ENCODE measurements around the gene TNFRSF19.
A peak's percentile ranks its signal among the peaks of the same experiment; 100 is the strongest.

Gene TNFRSF19

GRCh38 chr13:23560571-23561089 lies 9.6 kb upstream of the TNFRSF19 start:
- no peaks in the 10 kb centered on the region for H3K79me2 ChIP-seq (ENCODE audit: control insufficient read depth, insufficient read depth, low read length)
- no peak overlapping the region for H2BK15ac ChIP-seq (replicated peaks; ENCODE audit: low read depth)
- no peak overlapping the region for H3K56ac ChIP-seq (ENCODE audit: low read length)
- no peaks in the 10 kb centered on the region for H3K27me3 ChIP-seq (ENCODE audit: insufficient read depth, low read length, poor library complexity)
- H2BK120ac ChIP-seq (ENCODE audit: low read depth, low read length): no peak overlapping the region
- DNase-seq: no peak
- H3K4me3 ChIP-seq (ENCODE audit: low read length): no peak overlapping the region
- no peak overlapping the region for H3K18ac ChIP-seq (ENCODE audit: low read length)
- no peaks in the 10 kb centered on the region for H3K4me1 ChIP-seq (ENCODE audit: control insufficient read depth, low read depth, low read length)
- WGBS (ENCODE audit: extremely low coverage, insufficient coverage, low lambda C conversion rate): no CpG with 5 or more reads among the region's 7 CpGs
- H4K8ac ChIP-seq (ENCODE audit: low read depth, low read length): no peak overlapping the region
- H3K4ac ChIP-seq (ENCODE audit: low read depth, low read length): no peak overlapping the region
- no peaks in the 10 kb centered on the region for H3K79me1 ChIP-seq (ENCODE audit: low read length)
- no peak overlapping the region for H3K9ac ChIP-seq (ENCODE audit: low read length)
- H4K5ac ChIP-seq (ENCODE audit: low read length): no peak overlapping the region
- no peak overlapping the region for H3K23ac ChIP-seq (ENCODE audit: low read length)
- H3K36me3 ChIP-seq (ENCODE audit: control insufficient read depth, insufficient read depth, low read length): no peaks in the 10 kb centered on the region
- H2AK5ac ChIP-seq (ENCODE audit: low read length): no peak overlapping the region
- no peak overlapping the region for H3K27ac ChIP-seq (ENCODE audit: low read depth, low read length)
- H2BK5ac ChIP-seq (ENCODE audit: low read length): no peak overlapping the region
- no peak overlapping the region for H3K4me2 ChIP-seq (ENCODE audit: low read length)

- Histone ChIP-seq H3K36me3 (ENCODE audit: control insufficient read depth, insufficient read depth, low read length) (no peaks in the 10 kb centered on the region), H3K27ac (ENCODE audit: low read depth, low read length) (no peak overlapping the region)
Measured at GRCh38 chr13:23561261-23561660, 9.0 kb upstream of the TNFRSF19 start.

GRCh38 chr13:23563085-23563845 lies 6.9 kb upstream of the TNFRSF19 start:
- Histone ChIP-seq H3K4me1 (ENCODE audit: control insufficient read depth, low read depth, low read length) (no peaks in the 10 kb centered on the region), H3K23ac (ENCODE audit: low read length) (no peak overlapping the region), H3K27ac (ENCODE audit: low read depth, low read length) (no peak overlapping the region), H3K79me1 (ENCODE audit: low read length) (no peaks in the 10 kb centered on the region), H3K9ac (ENCODE audit: low read length) (no peak overlapping the region), H3K4me2 (ENCODE audit: low read length) (no peak overlapping the region), H3K4ac (ENCODE audit: low read depth, low read length) (no peak overlapping the region), H2AK5ac (ENCODE audit: low read length) (no peak overlapping the region), H2BK120ac (ENCODE audit: low read depth, low read length) (no peak overlapping the region), H4K5ac (ENCODE audit: low read length) (no peak overlapping the region), H3K18ac (ENCODE audit: low read length) (no peak overlapping the region), H3K27me3 (ENCODE audit: insufficient read depth, low read length, poor library complexity) (no peaks in the 10 kb centered on the region), H3K4me3 (ENCODE audit: low read length) (no peak overlapping the region), H3K79me2 (ENCODE audit: control insufficient read depth, insufficient read depth, low read length) (no peaks in the 10 kb centered on the region), H2BK5ac (ENCODE audit: low read length) (no peak overlapping the region), H2BK15ac (replicated peaks; ENCODE audit: low read depth) (no peak overlapping the region), H3K56ac (ENCODE audit: low read length) (no peak overlapping the region), H4K8ac (ENCODE audit: low read depth, low read length) (no peak overlapping the region), H3K36me3 (ENCODE audit: control insufficient read depth, insufficient read depth, low read length) (no peaks in the 10 kb centered on the region)
- no peak for DNase-seq
- no CpG with 5 or more reads among the region's 4 CpGs for WGBS (ENCODE audit: extremely low coverage, insufficient coverage, low lambda C conversion rate)

More at GRCh38 chr13:23561261-23561660, 9.0 kb upstream of the TNFRSF19 start:
- H3K18ac ChIP-seq (ENCODE audit: low read length): no peak overlapping the region
- H3K4me2 ChIP-seq (ENCODE audit: low read length): no peak overlapping the region
- no peak overlapping the region for H2AK5ac ChIP-seq (ENCODE audit: low read length)
- H2BK5ac ChIP-seq (ENCODE audit: low read length): no peak overlapping the region
- H3K4me1 ChIP-seq (ENCODE audit: control insufficient read depth, low read depth, low read length): no peaks in the 10 kb centered on the region
- H3K9ac ChIP-seq (ENCODE audit: low read length): no peak overlapping the region
- H2BK120ac ChIP-seq (ENCODE audit: low read depth, low read length): no peak overlapping the region
- DNase-seq: no peak
- no peaks in the 10 kb centered on the region for H3K79me2 ChIP-seq (ENCODE audit: control insufficient read depth, insufficient read depth, low read length)
- H2BK15ac ChIP-seq (replicated peaks; ENCODE audit: low read depth): no peak overlapping the region
- H4K8ac ChIP-seq (ENCODE audit: low read depth, low read length): no peak overlapping the region
- no CpG with 5 or more reads among the region's 3 CpGs for WGBS (ENCODE audit: extremely low coverage, insufficient coverage, low lambda C conversion rate)
- H3K4me3 ChIP-seq (ENCODE audit: low read length): no peak overlapping the region
- H3K23ac ChIP-seq (ENCODE audit: low read length): no peak overlapping the region
- no peaks in the 10 kb centered on the region for H3K27me3 ChIP-seq (ENCODE audit: insufficient read depth, low read length, poor library complexity)
- H3K4ac ChIP-seq (ENCODE audit: low read depth, low read length): no peak overlapping the region
- H4K5ac ChIP-seq (ENCODE audit: low read length): no peak overlapping the region
- no peaks in the 10 kb centered on the region for H3K79me1 ChIP-seq (ENCODE audit: low read length)
- no peak overlapping the region for H3K56ac ChIP-seq (ENCODE audit: low read length)

- H3K79me2 ChIP-seq (ENCODE audit: control insufficient read depth, insufficient read depth, low read length): no peaks in the 10 kb centered on the region
- H2AK5ac ChIP-seq (ENCODE audit: low read length): no peak overlapping the region
- no peak overlapping the region for H3K4me3 ChIP-seq (ENCODE audit: low read length)
- no peak overlapping the region for H2BK15ac ChIP-seq (replicated peaks; ENCODE audit: low read depth)
- no peak overlapping the region for H3K4me2 ChIP-seq (ENCODE audit: low read length)
- no peak overlapping the region for H2BK5ac ChIP-seq (ENCODE audit: low read length)
- H3K56ac ChIP-seq (ENCODE audit: low read length): no peak overlapping the region
- H3K36me3 ChIP-seq (ENCODE audit: control insufficient read depth, insufficient read depth, low read length): no peaks in the 10 kb centered on the region
- H3K79me1 ChIP-seq (ENCODE audit: low read length): no peaks in the 10 kb centered on the region
- no peak overlapping the region for H4K5ac ChIP-seq (ENCODE audit: low read length)
- WGBS (ENCODE audit: extremely low coverage, insufficient coverage, low lambda C conversion rate): no CpG with 5 or more reads among the region's 9 CpGs
- H2BK120ac ChIP-seq (ENCODE audit: low read depth, low read length): no peak overlapping the region
- no peak overlapping the region for H4K8ac ChIP-seq (ENCODE audit: low read depth, low read length)
- H3K4me1 ChIP-seq (ENCODE audit: control insufficient read depth, low read depth, low read length): peaks cover 3% of the 10 kb centered on the region
- H3K23ac ChIP-seq (ENCODE audit: low read length): no peak overlapping the region
- no peak overlapping the region for H3K27ac ChIP-seq (ENCODE audit: low read depth, low read length)
- peak; percentile 83 for DNase-seq
- H3K4ac ChIP-seq (ENCODE audit: low read depth, low read length): no peak overlapping the region
- no peak overlapping the region for H3K18ac ChIP-seq (ENCODE audit: low read length)
- no peaks in the 10 kb centered on the region for H3K27me3 ChIP-seq (ENCODE audit: insufficient read depth, low read length, poor library complexity)
- H3K9ac ChIP-seq (ENCODE audit: low read length): no peak overlapping the region
Measured at GRCh38 chr13:23567906-23568460, 2.2 kb upstream of the TNFRSF19 start.

GRCh38 chr13:23570921-23571315 lies 706 bp downstream of the TNFRSF19 start:
- Histone ChIP-seq H3K4me2 (ENCODE audit: low read length) (no peak overlapping the region), H2BK5ac (ENCODE audit: low read length) (no peak overlapping the region), H3K18ac (ENCODE audit: low read length) (no peak overlapping the region), H3K79me1 (ENCODE audit: low read length) (no peaks in the 10 kb centered on the region), H3K36me3 (ENCODE audit: control insufficient read depth, insufficient read depth, low read length) (no peaks in the 10 kb centered on the region), H3K56ac (ENCODE audit: low read length) (no peak overlapping the region), H3K27me3 (ENCODE audit: insufficient read depth, low read length, poor library complexity) (no peaks in the 10 kb centered on the region), H3K4me3 (ENCODE audit: low read length) (no peak overlapping the region), H3K4ac (ENCODE audit: low read depth, low read length) (no peak overlapping the region), H2BK120ac (ENCODE audit: low read depth, low read length) (no peak overlapping the region), H4K5ac (ENCODE audit: low read length) (no peak overlapping the region), H3K9ac (ENCODE audit: low read length) (no peak overlapping the region), H3K27ac (ENCODE audit: low read depth, low read length) (no peak overlapping the region), H2AK5ac (ENCODE audit: low read length) (no peak overlapping the region), H3K23ac (ENCODE audit: low read length) (no peak overlapping the region), H3K4me1 (ENCODE audit: control insufficient read depth, low read depth, low read length) (peaks cover 3% of the 10 kb centered on the region), H3K79me2 (ENCODE audit: control insufficient read depth, insufficient read depth, low read length) (no peaks in the 10 kb centered on the region), H4K8ac (ENCODE audit: low read depth, low read length) (no peak overlapping the region), H2BK15ac (replicated peaks; ENCODE audit: low read depth) (peak overlapping the region; percentile 19)
- WGBS (ENCODE audit: extremely low coverage, insufficient coverage, low lambda C conversion rate): no CpG with 5 or more reads among the region's 2 CpGs
- no peak for DNase-seq
